K562 (cell line): ENCODE results near the gene KLHDC2. TPM values are rescaled to one million over a fixed set of nuclear protein-coding genes. Genes with fewer than 3 reads are reported as not detected.
"Not testable (repeated sequence)": the region's sequence is repeated elsewhere in the genome, so short reads cannot be mapped to it uniquely, and the experiment has no call there.

Experiments used
- ATAC-seq: fragments of 200-7000 bp; cut with Tn5 transposase; 3 replicates; pipeline ENCODE4 v1.9.1; 2020; ENCODE audit warnings: moderate library complexity
- BruUV-seq: library from RNA; stranded (reverse); fragments of 400-500 nt; replicated peaks from 2 replicates; lab custom pipeline; 2021; lab: Mats Ljungman, UMichigan
- CTCF ChIA-PET: fragments of 300-600 bp; formaldehyde crosslinking; extraction: SDS; loops from one replicate; lab custom pipeline; 2021; ENCODE audit warnings: low intra/inter-chr PET ratio; lab: Yijun Ruan, JAX
- POLR2A ChIA-PET: fragments of 300-600, 350-650 bp; sonication (Branson Sonifier 250); formaldehyde crosslinking; extraction: SDS; loops from one replicate; lab custom pipeline; 2021; ENCODE audit warnings: antibody characterized with exemption, inconsistent platforms; lab: Yijun Ruan, JAX
- DNase-seq, 4 experiments: peaks; one replicate each; pipeline versions ENCODE4 v3.0.0 to v3.0.0-alpha.2; 2011 to 2018; ENCODE audit warnings: low spot score in 3 of 4, mixed read lengths in 3 of 4; ENCODE audit errors: extremely low read depth in 1 of 4
- FAIRE-seq: peaks from 2 replicates; lab custom pipeline; 2011; peaks lifted over from hg19 to GRCh38; lab: Jason Lieb, UNC
- H2AFZ ChIP-seq: 2 replicates; pipeline ENCODE4 v1.6.0; 2011; ENCODE audit warnings: low read depth, low read length, control low read depth, inconsistent platforms
- H3K27ac ChIP-seq: fragments of 200-600 bp; 3 replicates; pipeline ENCODE4 v1.8.0; 2011; ENCODE audit warnings: low read depth, mild to moderate bottlenecking, control low read depth, inconsistent platforms, low read length, moderate library complexity, mixed read lengths; ENCODE audit errors: extremely low read depth
- H3K27me3 ChIP-seq, 2 experiments: fragments of 300-600 bp in 1 of 2; 2 replicates in 1 of 2; 3 replicates in 1 of 2; pipeline versions ENCODE4 v1.6.0 to v1.8.0; 2011; ENCODE audit warnings: inconsistent platforms in 2 of 2, low read length in 2 of 2, mild to moderate bottlenecking in 1 of 2, mixed read lengths in 1 of 2, moderate library complexity in 1 of 2; ENCODE audit not compliant: control insufficient read depth in 2 of 2, insufficient read depth in 2 of 2
- H3K36me3 ChIP-seq: fragments of 300-600 bp; 3 replicates; pipeline ENCODE4 v1.8.0; 2011; ENCODE audit warnings: mild to moderate bottlenecking, low read length, inconsistent platforms; ENCODE audit not compliant: control insufficient read depth, insufficient read depth
- H3K4me1 ChIP-seq, 2 experiments: fragments of 200-600 bp in 1 of 2; replicated peaks in 1 of 2; 2 replicates in 1 of 2; 3 replicates in 1 of 2; pipeline versions ENCODE4 v1.5.1 to v1.8.0; 2011; ENCODE audit warnings: inconsistent platforms in 2 of 2, low read length in 2 of 2, mild to moderate bottlenecking in 1 of 2, mixed read lengths in 1 of 2, moderate library complexity in 1 of 2; ENCODE audit not compliant: control insufficient read depth in 2 of 2, insufficient read depth in 2 of 2
- H3K4me2 ChIP-seq: 2 replicates; pipeline ENCODE4 v1.6.1; 2011; ENCODE audit warnings: low read length, control low read depth, inconsistent platforms, mixed read lengths; ENCODE audit not compliant: insufficient read depth
- H3K4me3 ChIP-seq: fragments of 200-600 bp; sonication (generic), shearing (Covaris generic); 2 replicates; pipeline ENCODE4 v1.5.1; 2016; ENCODE audit warnings: control low read depth, inconsistent platforms
- H3K79me2 ChIP-seq: fragments of 200-600 bp; 3 replicates; pipeline ENCODE4 v1.8.0; 2011; ENCODE audit warnings: low read length, inconsistent platforms; ENCODE audit not compliant: control insufficient read depth, insufficient read depth
- H3K9ac ChIP-seq, 2 experiments: 2 replicates each; pipeline versions ENCODE4 v1.6.0 to v1.6.1; 2011; ENCODE audit warnings: low read depth in 2 of 2, low read length in 2 of 2, control low read depth in 1 of 2, inconsistent platforms in 1 of 2, mild to moderate bottlenecking in 1 of 2, mixed read lengths in 1 of 2; ENCODE audit not compliant: insufficient read depth in 1 of 2
- H3K9me1 ChIP-seq: one replicate; pipeline ENCODE4 v1.6.0; 2011; ENCODE audit warnings: inconsistent platforms, mild to moderate bottlenecking, low read length, moderate library complexity; ENCODE audit not compliant: control insufficient read depth, insufficient read depth
- H3K9me3 ChIP-seq: replicated peaks from 2 replicates; pipeline ENCODE4 v1.5.1; 2011; ENCODE audit warnings: low read depth, low read length, inconsistent platforms; ENCODE audit not compliant: control insufficient read depth, insufficient read depth
- H4K20me1 ChIP-seq: replicated peaks from 2 replicates; pipeline ENCODE4 v1.6.1; 2011; ENCODE audit warnings: low read length, inconsistent platforms, mixed read lengths; ENCODE audit not compliant: control insufficient read depth, insufficient read depth
- POLR2B ChIP-seq: fragments of 450-650 bp; IDR thresholded peaks from 2 replicates; pipeline ENCODE4 v1.6.1; 2018; ENCODE audit warnings: low read depth; ENCODE audit not compliant: partially characterized antibody
- ZNF121 ChIP-seq: sonication (generic); formaldehyde crosslinking; conservative IDR thresholded peaks from 2 replicates; pipeline ENCODE4 v1.8.0; 2022; ENCODE audit warnings: missing genetic modification reagents
- WGBS: fragments of 100-300 bp; shearing (Covaris generic); methylation state at CpG from one replicate; pipeline ENCODE4 v1.1.6; 2016; ENCODE audit warnings: low coverage, mixed read lengths; ENCODE audit not compliant: insufficient coverage; ENCODE audit errors: missing lambda C conversion rate; 5-methylcytosine and 5-hydroxymethylcytosine counted together
- in situ Hi-C: fragments of 300-500 bp; cut with MboI; formaldehyde crosslinking; loops from 4 replicates; pipeline ENCODE4 v1.15.0; 2018; ENCODE audit warnings: inconsistent platforms, mixed read lengths
- intact Hi-C: fragments of 100-400 bp; cut with micrococcal nuclease; formaldehyde crosslinking; loops from 2 replicates; pipeline ENCODE4 v1.14.2; 2022
- polyA plus RNA-seq, 8 experiments: library from polyadenylated mRNA; depleted of rRNA in 4 of 8; stranded (reverse) in 5 of 8; unstranded in 3 of 8; fragments of >200 nt; fragmentation: Nextera tagmentation in 2 of 8; fragmentation: Illumina TruSeq in 1 of 8; extraction: Ambion mirVana in 2 of 8; extraction: Trizol in 1 of 8; gene quantifications; 2 replicates each; pipeline versions ENCODE4 v1.2.1 to v1.2.3, GENCODE V29; 2011 to 2014; ENCODE audit warnings: inconsistent platforms in 1 of 8, missing spikeins in 1 of 8
- total RNA-seq, 7 experiments: library from RNA; depleted of rRNA in 6 of 7; stranded (reverse); fragments of >200 nt in 6 of 7; fragmentation: Illumina TruSeq in 2 of 7; extraction: Trizol in 2 of 7; gene quantifications; 2 replicates each; pipeline versions ENCODE4 v1.2.1 to v1.2.3, GENCODE V29; 2011 to 2021; ENCODE audit warnings: low replicate concordance in 1 of 7
- TF ChIP-seq, protein P1 (sequence below): fragments of 450-650 bp; IDR thresholded peaks from 2 replicates; pipeline ENCODE4 v1.6.1; 2016; ENCODE audit warnings: borderline replicate concordance

The KLHDC2 gene
- total and polyA plus RNA-seq, 9 of the 15 experiments (the other 6 are each of a cell fraction or from before 2014, with no cell fraction given) = 6.3 to 41.7 (median 20.0) TPM

- TF ChIP-seq, protein P1, sequence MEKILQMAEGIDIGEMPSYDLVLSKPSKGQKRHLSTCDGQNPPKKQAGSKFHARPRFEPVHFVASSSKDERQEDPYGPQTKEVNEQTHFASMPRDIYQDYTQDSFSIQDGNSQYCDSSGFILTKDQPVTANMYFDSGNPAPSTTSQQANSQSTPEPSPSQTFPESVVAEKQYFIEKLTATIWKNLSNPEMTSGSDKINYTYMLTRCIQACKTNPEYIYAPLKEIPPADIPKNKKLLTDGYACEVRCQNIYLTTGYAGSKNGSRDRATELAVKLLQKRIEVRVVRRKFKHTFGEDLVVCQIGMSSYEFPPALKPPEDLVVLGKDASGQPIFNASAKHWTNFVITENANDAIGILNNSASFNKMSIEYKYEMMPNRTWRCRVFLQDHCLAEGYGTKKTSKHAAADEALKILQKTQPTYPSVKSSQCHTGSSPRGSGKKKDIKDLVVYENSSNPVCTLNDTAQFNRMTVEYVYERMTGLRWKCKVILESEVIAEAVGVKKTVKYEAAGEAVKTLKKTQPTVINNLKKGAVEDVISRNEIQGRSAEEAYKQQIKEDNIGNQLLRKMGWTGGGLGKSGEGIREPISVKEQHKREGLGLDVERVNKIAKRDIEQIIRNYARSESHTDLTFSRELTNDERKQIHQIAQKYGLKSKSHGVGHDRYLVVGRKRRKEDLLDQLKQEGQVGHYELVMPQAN = no peak
- no peak for TF ChIP-seq POLR2B
These were observed 34.1 kb upstream of the KLHDC2 start (continued) for GRCh38 chr14:49733836-49734235.

- H3K27ac ChIP-seq, FAIRE-seq, POLR2A ChIA-PET, H3K9me3 ChIP-seq, H3K4me2 ChIP-seq, H3K36me3 ChIP-seq, CTCF ChIA-PET, H2AFZ ChIP-seq, intact Hi-C loops, H3K4me1 ChIP-seq, DNase-seq, H3K4me3 ChIP-seq, H4K20me1 ChIP-seq, in situ Hi-C loops, BruUV-seq, H3K27me3 ChIP-seq, H3K9me1 ChIP-seq, H3K9ac ChIP-seq, ATAC-seq, H3K79me2 ChIP-seq: not testable (repeated sequence)
- peak; percentile 90 for TF ChIP-seq ZNF121 (CRISPR knock-in tag)
- WGBS = 15% methylated on average over 4 of the region's 4 CpGs
These were observed 32.3 kb upstream of the KLHDC2 start for GRCh38 chr14:49735669-49736068.
